GM12801 (cell line): Measurements from ENCODE around the gene WDR72.

Experiments used
- CTCF ChIP-seq: IDR thresholded peaks from one replicate; pipeline ENCODE4 v1.5.1; 2011; ENCODE audit warnings: control low read depth; ENCODE audit not compliant: insufficient read length; ENCODE audit errors: extremely low read depth

Gene WDR72

GRCh38 chr15:53762916-53763315 lies 3.5 kb upstream of the WDR72 start:
- TF ChIP-seq CTCF, result no peak

DNA sequence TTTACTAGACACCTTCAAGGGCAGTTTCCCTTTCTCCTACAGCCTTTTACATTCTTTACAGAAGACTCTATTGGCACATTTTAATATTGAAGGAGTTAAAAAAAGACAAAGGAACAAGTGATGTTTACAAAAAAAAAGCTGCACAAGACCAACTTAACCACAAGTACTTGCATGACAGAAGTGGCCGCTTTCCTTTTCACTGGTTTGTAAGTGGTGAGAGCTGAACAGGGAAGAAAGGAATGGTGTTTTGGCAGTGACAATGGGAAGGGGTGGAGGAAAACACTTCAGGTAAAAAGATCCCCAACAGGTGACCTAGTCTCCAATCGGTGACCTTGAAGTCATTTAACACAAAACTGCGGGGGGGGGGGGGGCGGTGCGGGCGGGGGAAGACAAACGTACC lies 1.1 kb downstream of the WDR72 start:
- no peak for TF ChIP-seq CTCF

GRCh38 chr15:53757906-53758305 lies 1.6 kb downstream of the WDR72 start:
- TF ChIP-seq CTCF, result no peak

GRCh38 chr15:53753813-53754212 lies 5.7 kb downstream of the WDR72 start:
- TF ChIP-seq CTCF, result no peak

DNA sequence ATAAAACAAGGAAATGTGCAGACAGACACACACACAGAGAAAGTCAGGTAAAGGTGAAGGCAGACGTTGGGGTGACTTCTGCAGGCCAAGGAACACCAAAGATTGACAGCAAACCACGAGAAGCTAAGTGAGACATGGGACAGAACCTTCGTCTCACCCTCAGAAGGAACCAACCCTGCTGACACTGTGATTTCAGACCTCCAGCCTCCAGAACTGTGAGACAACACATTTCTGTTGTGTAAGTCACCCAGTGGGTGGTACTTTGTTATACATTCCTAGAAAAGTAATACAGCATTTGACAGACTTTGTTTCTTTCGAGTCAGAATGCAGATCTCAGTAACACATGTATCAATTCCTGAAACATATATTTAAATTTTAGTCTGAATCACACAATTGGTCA lies 7.1 kb downstream of the WDR72 start:
- TF ChIP-seq CTCF, result no peak

- TF ChIP-seq CTCF, result no peak
These were observed 11.9 kb downstream of the WDR72 start for GRCh38 chr15:53747501-53748068.

DNA sequence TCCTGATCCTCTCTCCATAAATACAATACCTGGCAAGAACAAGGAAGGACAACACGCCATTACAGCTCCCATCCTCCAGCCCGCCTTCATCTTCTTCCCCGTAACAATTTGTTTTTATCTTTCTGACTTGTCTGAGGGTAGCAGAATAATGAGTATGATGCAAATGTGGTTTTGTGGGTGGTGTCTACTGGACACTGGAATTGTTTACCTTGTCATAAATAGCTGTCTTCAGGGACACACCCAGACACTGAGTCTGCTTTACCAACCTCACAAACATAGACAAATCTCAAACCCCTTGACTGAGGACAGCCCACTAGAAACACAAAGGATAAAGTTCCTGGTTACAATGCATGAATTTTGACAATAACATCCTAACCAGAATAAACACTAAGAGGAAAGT lies 13.4 kb downstream of the WDR72 start:
- TF ChIP-seq CTCF, result no peak

DNA sequence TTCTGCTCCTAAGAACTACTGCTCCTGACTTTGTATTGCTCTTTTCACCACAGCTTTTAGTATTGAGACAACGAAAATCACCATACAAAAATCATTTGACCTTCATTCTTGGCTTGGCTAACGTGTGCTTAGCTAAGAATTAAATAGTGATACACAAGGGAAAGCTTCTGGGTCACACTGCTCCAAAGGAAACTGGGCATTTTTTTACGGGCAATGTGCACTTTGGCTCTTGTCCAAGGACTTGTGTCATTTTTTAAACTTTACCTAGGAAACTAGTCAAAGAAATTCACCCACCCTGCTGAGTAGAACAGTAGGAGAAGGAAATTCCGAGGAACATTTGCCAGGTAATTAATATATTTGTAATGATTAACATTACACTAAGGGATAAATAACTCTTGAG lies 19.8 kb downstream of the WDR72 start:
- TF ChIP-seq CTCF, result no peak
